ENCODE data around the gene LRRC1.

DNA sequence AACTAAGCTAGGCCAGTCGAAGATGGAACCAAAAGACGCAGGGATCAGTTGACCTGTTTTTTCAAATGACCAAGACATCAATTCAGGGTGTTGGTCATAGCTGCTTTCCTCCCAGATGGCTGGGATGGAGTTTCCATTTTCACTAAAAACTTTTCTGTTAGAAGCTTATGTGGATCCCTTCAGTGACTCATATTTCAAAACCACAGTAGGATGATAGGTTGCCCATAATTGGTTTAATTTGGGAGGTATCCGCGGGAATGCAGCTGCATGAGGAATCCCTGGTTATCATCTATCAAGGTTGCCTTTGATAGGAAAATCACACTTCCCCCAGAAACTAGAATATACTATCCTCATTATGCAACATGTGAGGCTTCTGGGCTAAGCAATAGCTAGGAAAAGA lies 165.5 kb downstream of the LRRC1 start:
- TF ChIP-seq EZH2 (IDR thresholded peaks at IDR 0.05) (no peak), POLR2AphosphoS5 (IDR thresholded peaks at IDR 0.05; ENCODE audit: borderline replicate concordance, low read depth, low read length) (no peak), FOXP2 (optimal IDR thresholded peaks at IDR 0.05; ENCODE audit: control extremely low read depth, extremely low read length, insufficient read depth) (no peak)

Data from SK-N-MC (cell line).